ENCODE measurements around the gene MTUS2.

MTUS2 gene

GRCh38 chr13:29038700-29039099 is 218.6 kb downstream of the MTUS2 start:
- DNase-seq, result no peak

GRCh38 chr13:29039212-29039611 is 219.1 kb downstream of the MTUS2 start:
- no peak for DNase-seq

- DNase-seq, result no peak
Observed at GRCh38 chr13:29046588-29046987, 226.4 kb downstream of the MTUS2 start.

GRCh38 chr13:29049524-29049923 is 229.4 kb downstream of the MTUS2 start:
- DNase-seq, result no peak

GRCh38 chr13:29050719-29051118 is 230.6 kb downstream of the MTUS2 start:
- no peak for DNase-seq

- no peak for DNase-seq
Observed at GRCh38 chr13:29059800-29060199, 239.7 kb downstream of the MTUS2 start.

- DNase-seq, result no peak
Observed at GRCh38 chr13:29065142-29065541, 245.0 kb downstream of the MTUS2 start.

- no peak for DNase-seq
Observed at GRCh38 chr13:29067306-29067945, 247.3 kb downstream of the MTUS2 start.

- no peak for DNase-seq
Observed at GRCh38 chr13:29073755-29074154, 253.6 kb downstream of the MTUS2 start.

- no peak for DNase-seq
Observed at GRCh38 chr13:29077051-29077813, 257.1 kb downstream of the MTUS2 start.

- no peak for DNase-seq
Observed at GRCh38 chr13:29081036-29081435, 260.9 kb downstream of the MTUS2 start.

- no peak for DNase-seq
Observed at GRCh38 chr13:29081697-29082440, 261.7 kb downstream of the MTUS2 start.

- DNase-seq, result no peak
Observed at GRCh38 chr13:29099781-29100406, 279.8 kb downstream of the MTUS2 start.

GRCh38 chr13:29100758-29101157 is 280.6 kb downstream of the MTUS2 start:
- no peak for DNase-seq

- no peak for DNase-seq
Observed at GRCh38 chr13:29101409-29101808, 281.3 kb downstream of the MTUS2 start.

- no peak for DNase-seq
Observed at GRCh38 chr13:29101905-29102304, 281.8 kb downstream of the MTUS2 start.

- DNase-seq, result no peak
Observed at GRCh38 chr13:29103065-29103800, 283.1 kb downstream of the MTUS2 start.

- no peak for DNase-seq
Observed at GRCh38 chr13:29104461-29104860, 284.3 kb downstream of the MTUS2 start.

GRCh38 chr13:29105779-29106178 is 285.6 kb downstream of the MTUS2 start:
- no peak for DNase-seq

GRCh38 chr13:29106651-29107050 is 286.5 kb downstream of the MTUS2 start:
- no peak for DNase-seq

GRCh38 chr13:29108068-29108786 is 288.1 kb downstream of the MTUS2 start:
- no peak for DNase-seq

- no peak for DNase-seq
Observed at GRCh38 chr13:29109987-29110386, 289.8 kb downstream of the MTUS2 start.

All from NCI-H1694 treated with DMSO at 0.1 percent for 48 hours (cell line).